NCI-H128 (cell line): ENCODE results near the gene NOS2.
"Not testable (repeated sequence)": the region's sequence is repeated elsewhere in the genome, so short reads cannot be mapped to it uniquely, and the experiment has no call there.

Source experiments
- DNase-seq: peaks from one replicate; lab custom pipeline; 2025; ENCODE audit not compliant: unreplicated experiment; lab: John Stamatoyannopoulos, UW

NOS2 gene

DNA sequence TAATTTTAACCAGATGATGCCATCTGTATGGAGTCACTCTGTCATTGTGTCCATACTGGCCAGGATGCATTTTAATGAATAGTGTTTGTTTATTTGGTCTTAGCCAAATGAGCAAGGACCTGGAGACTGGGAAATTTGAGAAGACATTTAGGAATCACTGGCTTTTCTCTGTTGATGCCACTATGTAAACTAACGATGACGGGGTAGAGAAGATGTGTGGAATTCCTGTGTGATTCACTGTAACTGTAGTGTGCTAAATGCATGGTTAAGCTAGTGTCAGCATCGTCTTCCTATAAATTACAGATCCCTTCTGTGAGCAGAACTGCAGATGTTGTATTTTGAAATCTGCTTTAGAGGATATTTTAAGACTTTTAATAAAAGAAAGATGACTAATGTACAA lies 66.6 kb downstream of the NOS2 start:
- DNase-seq, result no peak

DNA sequence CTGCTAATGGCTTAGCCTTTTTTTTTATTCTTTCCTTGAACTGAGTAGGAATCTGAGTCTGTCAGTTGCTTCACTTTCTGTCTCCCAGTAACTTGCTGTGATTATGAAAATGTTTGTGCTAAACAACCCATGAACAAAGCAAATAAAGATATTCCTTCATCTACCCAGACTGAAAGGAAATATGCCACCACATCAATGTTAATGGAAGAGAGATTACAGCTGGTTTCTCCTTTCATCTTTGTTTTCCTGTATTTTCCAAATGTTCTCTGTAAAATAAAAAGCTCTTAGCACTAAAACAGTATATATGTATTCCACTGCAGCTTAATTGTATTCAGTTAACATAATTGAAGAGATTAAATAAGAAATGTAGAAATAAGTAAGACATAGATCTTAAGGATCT lies 67.6 kb downstream of the NOS2 start:
- DNase-seq, result not testable (repeated sequence)

DNA sequence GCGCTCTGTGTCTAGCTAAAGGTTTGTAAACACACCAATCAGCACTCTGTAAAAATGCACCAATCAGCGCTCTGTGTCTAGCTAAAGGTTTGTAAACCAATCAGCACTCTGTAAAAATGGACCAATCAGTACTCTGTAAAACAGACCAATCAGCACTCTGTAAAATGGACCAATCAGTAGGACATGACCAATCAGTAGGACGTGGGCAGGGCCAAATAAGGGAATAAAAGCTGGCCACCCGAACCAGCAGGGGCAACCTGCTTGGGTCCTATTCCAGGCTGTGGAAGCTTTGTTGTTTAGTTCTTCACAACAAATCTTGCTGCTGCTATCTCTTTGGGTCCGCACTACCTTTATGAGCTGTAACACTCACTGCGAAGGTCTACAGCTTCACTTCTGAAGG lies 74.3 kb downstream of the NOS2 start:
- DNase-seq, result not testable (repeated sequence)

DNA sequence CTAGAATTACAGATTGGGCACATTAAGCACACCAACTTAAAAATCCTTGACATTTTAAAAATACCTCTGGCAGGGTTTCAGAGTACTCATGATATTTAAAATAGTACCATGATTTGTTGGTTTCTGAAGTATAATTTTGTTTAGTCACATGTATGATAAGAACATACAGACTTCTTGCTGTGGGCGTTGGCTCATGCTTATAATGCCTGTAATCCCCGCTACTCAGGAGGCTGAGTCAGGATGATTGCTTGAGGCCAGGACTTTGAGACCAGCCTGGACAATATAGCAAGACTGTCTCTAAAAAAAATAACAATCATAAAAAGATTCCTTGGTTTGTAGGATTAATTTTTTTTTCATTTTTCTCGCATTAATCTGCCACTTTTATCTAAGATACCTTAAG lies 78.5 kb downstream of the NOS2 start:
- DNase-seq, result no peak
